Esophagus muscularis mucosa (tissue), 4 donors: Measurements from ENCODE around the gene HK1.

ENCODE experiments used
- CTCF ChIP-seq, 3 experiments: fragments of 200-600 bp in 2 of 3; fragments of 450-650 bp in 1 of 3; sonication (generic) in 2 of 3; IDR thresholded peaks; one replicate each; pipeline ENCODE4 v1.5.1; 2017 to 2019; ENCODE audit warnings: antibody characterized with exemption in 3 of 3, mild to moderate bottlenecking in 2 of 3, moderate library complexity in 1 of 3
- EP300 ChIP-seq: sonication (generic); formaldehyde crosslinking; IDR thresholded peaks from one replicate; pipeline ENCODE4 v1.6.1; 2017; ENCODE audit warnings: antibody characterized with exemption
- POLR2AphosphoS5 ChIP-seq, 2 donors: sonication (generic); formaldehyde crosslinking; IDR thresholded peaks; one replicate each; pipeline ENCODE4 v1.6.1; 2017; ENCODE audit warnings: antibody characterized with exemption in 2 of 2

GRCh38 chr10:69303632-69304051 lies 25.3 kb downstream of the HK1 start:
- TF ChIP-seq CTCF (IDR thresholded peaks at IDR 0.05) (no peak), POLR2AphosphoS5 (IDR thresholded peaks at IDR 0.05) (no peak), EP300 (no peak)
